ENCODE results near the gene ZBTB25.

The ZBTB25 gene

DNA sequence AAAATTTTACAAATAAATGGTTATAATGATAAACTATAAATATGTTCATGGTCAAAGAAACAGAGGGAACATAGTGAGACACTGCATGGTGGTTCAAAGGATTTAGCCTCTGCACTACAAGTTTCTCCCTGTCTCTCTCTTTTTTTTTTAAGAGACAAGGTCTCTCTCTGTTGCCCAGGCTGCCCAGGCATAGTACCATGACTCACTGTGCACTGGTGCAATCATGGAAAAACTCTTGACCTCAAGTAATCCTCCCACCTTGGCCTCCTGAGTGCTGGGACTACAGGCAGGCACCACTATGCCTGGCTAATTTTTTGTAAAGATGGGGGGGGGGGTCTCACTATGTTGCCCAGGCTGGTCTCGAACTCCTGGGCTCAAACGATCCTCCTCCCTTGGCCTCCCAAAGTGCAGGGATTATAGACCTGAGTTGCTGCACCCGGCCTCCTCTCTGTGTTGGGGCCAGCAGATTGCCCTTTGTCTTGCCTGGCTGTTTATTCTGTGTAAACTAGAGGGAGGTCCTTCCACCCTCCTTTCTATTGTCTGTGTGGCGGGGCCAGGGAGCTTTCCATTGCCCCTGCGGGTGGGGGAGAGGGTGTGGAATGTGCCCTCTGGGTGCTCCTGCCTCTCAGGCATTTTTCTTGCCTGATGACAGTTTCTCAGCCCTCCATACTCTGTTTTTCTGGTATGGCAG lies 93.4 kb downstream of the ZBTB25 start:
- Histone ChIP-seq H3F3A (ENCODE audit: insufficient read depth) (no peaks in the 10 kb centered on the region), H3K9ac (ENCODE audit: low read length) (no peak overlapping the region), H3K79me2 (ENCODE audit: insufficient read depth, low read length) (peaks cover 53% of the 10 kb centered on the region), H3K4me2 (ENCODE audit: low read depth, low read length, poor library complexity, severe bottlenecking) (no peak overlapping the region), H3K36me3 (ENCODE audit: low read length) (peaks cover 12% of the 10 kb centered on the region; the same call in 1 of the 2 replicates), H3K27me3 (ENCODE audit: low read length) (no peaks in the 10 kb centered on the region), H4K20me1 (ENCODE audit: low read depth, low read length) (no peaks in the 10 kb centered on the region; the same call in 1 of the 2 replicates), H2AFZ (ENCODE audit: low read depth, low read length, severe bottlenecking) (no peak overlapping the region), H3K9me2 (replicated peaks; ENCODE audit: insufficient read depth, low read length) (no peaks in the 10 kb centered on the region), H3K27ac (ENCODE audit: low read depth, low read length) (no peak overlapping the region), H3K4me3 (ENCODE audit: insufficient read depth, low read length, poor library complexity, severe bottlenecking) (no peak overlapping the region), H3K9me3 (ENCODE audit: insufficient read depth, low read length) (no peaks in the 10 kb centered on the region)
- TF ChIP-seq CTCF (IDR thresholded peaks at IDR 0.05; ENCODE audit: insufficient read depth, low read length, poor library complexity, severe bottlenecking) (no peak), EZH2phosphoT487 (conservative IDR thresholded peaks at IDR 0.05; ENCODE audit: low read length) (no peak)

DNA sequence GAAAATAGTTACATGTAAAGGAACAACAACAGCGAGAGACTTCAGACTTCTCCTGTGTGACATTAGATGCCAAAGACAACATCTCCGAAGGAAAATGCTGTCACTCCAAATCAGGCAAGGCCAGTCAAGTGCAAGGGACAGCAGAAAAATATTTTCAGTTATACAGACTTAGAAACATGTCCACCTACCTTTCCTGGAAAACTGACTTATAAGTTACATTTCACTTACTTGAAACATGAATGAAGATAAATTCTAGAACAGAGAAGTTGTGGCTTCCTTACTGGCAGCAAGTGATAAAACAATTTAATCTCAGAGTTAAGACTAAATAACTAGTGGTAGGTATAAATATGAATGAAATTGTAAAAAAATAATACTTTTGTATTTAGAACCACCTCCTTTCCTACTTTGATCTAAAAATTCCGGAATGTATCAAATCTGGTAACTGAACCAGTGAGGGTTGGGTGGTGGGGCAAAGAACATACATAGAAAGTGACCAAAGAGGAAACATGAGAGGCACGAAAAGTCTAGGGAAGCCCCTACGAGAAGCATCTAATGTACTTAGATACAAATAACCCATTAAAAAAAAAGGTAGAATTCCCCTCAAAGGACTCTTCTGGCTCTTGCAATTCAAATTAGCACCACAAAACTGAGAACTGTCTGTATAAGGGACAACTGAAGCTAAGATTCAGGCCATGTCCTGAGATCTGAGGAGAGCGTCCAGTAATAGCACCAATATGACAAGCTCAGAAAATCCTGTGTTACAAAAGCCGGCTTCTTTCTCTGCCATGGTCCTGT lies 94.3 kb downstream of the ZBTB25 start:
- Histone ChIP-seq H3K27me3 (ENCODE audit: low read length) (no peaks in the 10 kb centered on the region), H3K4me2 (ENCODE audit: low read depth, low read length, poor library complexity, severe bottlenecking) (no peak overlapping the region), H3K9me3 (ENCODE audit: insufficient read depth, low read length) (no peaks in the 10 kb centered on the region), H3K27ac (ENCODE audit: low read depth, low read length) (no peak overlapping the region), H3F3A (ENCODE audit: insufficient read depth) (no peaks in the 10 kb centered on the region), H3K36me3 (ENCODE audit: low read length) (peaks cover 9% of the 10 kb centered on the region; the same call in 1 of the 2 replicates), H3K4me3 (ENCODE audit: insufficient read depth, low read length, poor library complexity, severe bottlenecking) (no peak overlapping the region), H3K9me2 (replicated peaks; ENCODE audit: insufficient read depth, low read length) (no peaks in the 10 kb centered on the region), H4K20me1 (ENCODE audit: low read depth, low read length) (peaks cover 2% of the 10 kb centered on the region; the same call in 1 of the 2 replicates), H3K79me2 (ENCODE audit: insufficient read depth, low read length) (peaks cover 61% of the 10 kb centered on the region), H2AFZ (ENCODE audit: low read depth, low read length, severe bottlenecking) (no peak overlapping the region), H3K9ac (ENCODE audit: low read length) (no peak overlapping the region)
- no peak for TF ChIP-seq EZH2phosphoT487 (conservative IDR thresholded peaks at IDR 0.05; ENCODE audit: low read length)
- TF ChIP-seq CTCF (IDR thresholded peaks at IDR 0.05; ENCODE audit: insufficient read depth, low read length, poor library complexity, severe bottlenecking): no peak

DNA sequence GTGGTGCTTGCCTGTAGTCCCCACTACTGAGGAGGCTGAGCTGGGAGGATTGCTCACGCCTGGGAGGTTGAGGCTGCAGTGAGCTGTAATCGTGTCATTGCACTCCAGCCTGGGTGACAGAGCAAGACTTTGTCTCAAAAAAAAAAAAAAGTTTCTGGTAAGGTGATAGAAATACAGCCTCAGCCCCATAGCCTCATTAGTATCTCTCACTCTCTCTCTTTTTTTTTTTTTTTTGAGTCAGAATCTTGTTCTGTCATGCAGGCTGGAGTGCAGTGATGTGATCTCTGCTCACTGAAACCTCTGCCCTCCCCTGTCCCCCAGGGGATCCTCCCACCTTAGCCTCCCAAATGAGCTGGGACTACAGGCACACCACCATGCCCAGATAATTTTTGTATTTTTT lies 96.3 kb downstream of the ZBTB25 start:
- Histone ChIP-seq H3K27me3 (ENCODE audit: low read length) (no peaks in the 10 kb centered on the region), H4K20me1 (ENCODE audit: low read depth, low read length) (peaks cover 3% of the 10 kb centered on the region; the same call in 1 of the 2 replicates), H3K9me3 (ENCODE audit: insufficient read depth, low read length) (no peaks in the 10 kb centered on the region), H3F3A (ENCODE audit: insufficient read depth) (no peaks in the 10 kb centered on the region), H3K9me2 (replicated peaks; ENCODE audit: insufficient read depth, low read length) (no peaks in the 10 kb centered on the region), H3K27ac (ENCODE audit: low read depth, low read length) (no peak overlapping the region), H3K36me3 (ENCODE audit: low read length) (peaks cover 6% of the 10 kb centered on the region; the same call in 1 of the 2 replicates), H3K4me2 (ENCODE audit: low read depth, low read length, poor library complexity, severe bottlenecking) (no peak overlapping the region), H3K9ac (ENCODE audit: low read length) (no peak overlapping the region), H3K4me3 (ENCODE audit: insufficient read depth, low read length, poor library complexity, severe bottlenecking) (no peak overlapping the region), H2AFZ (ENCODE audit: low read depth, low read length, severe bottlenecking) (no peak overlapping the region), H3K79me2 (ENCODE audit: insufficient read depth, low read length) (peaks cover 74% of the 10 kb centered on the region)
- TF ChIP-seq CTCF (IDR thresholded peaks at IDR 0.05; ENCODE audit: insufficient read depth, low read length, poor library complexity, severe bottlenecking) (no peak), EZH2phosphoT487 (conservative IDR thresholded peaks at IDR 0.05; ENCODE audit: low read length) (no peak)
